Stimulated activated CD4-positive, alpha-beta T cell treated with anti-CD3 and anti-CD28 coated beads, TNF-alpha, amount 100 ng/mL, for 1 hour (primary cell): ENCODE measurements around the gene MLLT3.
"Not testable (repeated sequence)": the region's sequence is repeated elsewhere in the genome, so short reads cannot be mapped to it uniquely, and the experiment has no call there.

Experiments used
- DNase-seq, 3 donors: peaks; one replicate each; pipeline ENCODE4 v3.0.0-alpha.2; 2020; ENCODE audit warnings: low read depth in 3 of 3, low spot score in 1 of 3

The MLLT3 gene

GRCh38 chr9:20599195-20599594 lies 23.1 kb downstream of the MLLT3 start:
- DNase-seq: no peak

- DNase-seq: no peak
Observed at GRCh38 chr9:20598367-20598766, 23.9 kb downstream of the MLLT3 start.

- DNase-seq: no peak
Observed at GRCh38 chr9:20597862-20598261, 24.4 kb downstream of the MLLT3 start.

- no peak for DNase-seq
Observed at GRCh38 chr9:20594608-20595007, 27.7 kb downstream of the MLLT3 start.

GRCh38 chr9:20593537-20593936 lies 28.8 kb downstream of the MLLT3 start:
- DNase-seq: no peak

GRCh38 chr9:20593105-20593504 lies 29.2 kb downstream of the MLLT3 start:
- DNase-seq: no peak

GRCh38 chr9:20592673-20593072 lies 29.6 kb downstream of the MLLT3 start:
- no peak for DNase-seq

- DNase-seq: no peak
Observed at GRCh38 chr9:20591223-20591622, 31.1 kb downstream of the MLLT3 start.

GRCh38 chr9:20584968-20585643 lies 37.2 kb downstream of the MLLT3 start:
- DNase-seq: no peak

GRCh38 chr9:20583088-20583487 lies 39.2 kb downstream of the MLLT3 start:
- not testable (repeated sequence) for DNase-seq

GRCh38 chr9:20582150-20582549 lies 40.1 kb downstream of the MLLT3 start:
- DNase-seq: no peak

GRCh38 chr9:20580673-20581072 lies 41.6 kb downstream of the MLLT3 start:
- DNase-seq: no peak

- no peak for DNase-seq
Observed at GRCh38 chr9:20579524-20580314, 42.6 kb downstream of the MLLT3 start.

- DNase-seq: no peak
Observed at GRCh38 chr9:20573023-20573422, 49.3 kb downstream of the MLLT3 start.

- DNase-seq: no peak
Observed at GRCh38 chr9:20570756-20571155, 51.5 kb downstream of the MLLT3 start.

GRCh38 chr9:20570087-20570486 lies 52.2 kb downstream of the MLLT3 start:
- no peak for DNase-seq

- DNase-seq: no peak
Observed at GRCh38 chr9:20569525-20569924, 52.8 kb downstream of the MLLT3 start.

GRCh38 chr9:20568400-20568799 lies 53.9 kb downstream of the MLLT3 start:
- DNase-seq: no peak

- no peak for DNase-seq
Observed at GRCh38 chr9:20566401-20566800, 55.9 kb downstream of the MLLT3 start.

- no peak for DNase-seq
Observed at GRCh38 chr9:20564650-20565049, 57.6 kb downstream of the MLLT3 start.

- DNase-seq: no peak
Observed at GRCh38 chr9:20563917-20564316, 58.4 kb downstream of the MLLT3 start.

GRCh38 chr9:20562051-20562450 lies 60.2 kb downstream of the MLLT3 start:
- no peak for DNase-seq

- DNase-seq: no peak
Observed at GRCh38 chr9:20561531-20561930, 60.8 kb downstream of the MLLT3 start.
